Occipital lobe (tissue), 2 donors: ENCODE results near the gene C16orf92. TPM values are rescaled to one million over a fixed set of nuclear protein-coding genes. Genes with fewer than 3 reads are reported as not detected.
A peak's percentile ranks its signal among the peaks of the same experiment; 100 is the strongest.

Source experiments
- DNase-seq: peaks from one replicate; lab custom pipeline; 2025; lab: John Stamatoyannopoulos, UW
- total RNA-seq: library from RNA; depleted of rRNA; stranded (reverse); fragments of >200 nt; gene quantifications from one replicate; pipeline ENCODE4 v1.2.3, GENCODE V29; 2014

C16orf92 gene
- total RNA-seq, 1 donor from 2014 or later = not detected

DNA sequence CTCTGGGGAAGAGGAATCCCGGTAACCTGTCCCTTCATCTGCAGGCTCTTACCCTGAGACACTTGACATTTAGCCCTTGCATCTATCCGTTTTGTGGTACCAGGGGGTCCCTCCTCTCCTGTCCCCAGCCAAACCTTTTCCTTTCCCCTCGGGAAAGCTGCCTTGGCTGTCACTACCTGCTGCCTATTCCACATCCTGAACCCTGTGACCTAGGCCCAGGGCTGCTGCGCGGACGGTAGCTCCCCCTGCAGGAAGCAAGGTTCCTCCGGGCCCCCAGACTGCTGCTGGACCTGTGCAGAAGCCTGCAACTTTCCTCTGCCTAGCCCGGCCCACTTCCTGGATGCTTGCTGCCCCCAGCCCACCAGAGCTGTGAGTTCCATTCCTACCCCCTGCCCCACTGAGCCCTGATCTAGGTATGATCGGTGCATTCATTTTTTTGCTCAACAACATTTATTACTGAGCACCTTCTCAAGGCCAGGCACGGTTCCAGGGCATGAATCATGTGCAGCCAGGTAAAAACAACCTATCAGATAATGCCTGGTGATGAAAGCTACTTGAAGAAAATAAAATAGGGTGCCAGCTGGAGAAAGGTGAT is 32.1 kb downstream of the C16orf92 start:
- no peak for DNase-seq

- no peak for DNase-seq
Measured at GRCh38 chr16:30060346-30060745, 37.3 kb downstream of the C16orf92 start.

GRCh38 chr16:30060836-30061554 is 38.0 kb downstream of the C16orf92 start:
- no peak for DNase-seq

- DNase-seq = no peak
Measured at GRCh38 chr16:30063278-30063892, 40.4 kb downstream of the C16orf92 start.

DNA sequence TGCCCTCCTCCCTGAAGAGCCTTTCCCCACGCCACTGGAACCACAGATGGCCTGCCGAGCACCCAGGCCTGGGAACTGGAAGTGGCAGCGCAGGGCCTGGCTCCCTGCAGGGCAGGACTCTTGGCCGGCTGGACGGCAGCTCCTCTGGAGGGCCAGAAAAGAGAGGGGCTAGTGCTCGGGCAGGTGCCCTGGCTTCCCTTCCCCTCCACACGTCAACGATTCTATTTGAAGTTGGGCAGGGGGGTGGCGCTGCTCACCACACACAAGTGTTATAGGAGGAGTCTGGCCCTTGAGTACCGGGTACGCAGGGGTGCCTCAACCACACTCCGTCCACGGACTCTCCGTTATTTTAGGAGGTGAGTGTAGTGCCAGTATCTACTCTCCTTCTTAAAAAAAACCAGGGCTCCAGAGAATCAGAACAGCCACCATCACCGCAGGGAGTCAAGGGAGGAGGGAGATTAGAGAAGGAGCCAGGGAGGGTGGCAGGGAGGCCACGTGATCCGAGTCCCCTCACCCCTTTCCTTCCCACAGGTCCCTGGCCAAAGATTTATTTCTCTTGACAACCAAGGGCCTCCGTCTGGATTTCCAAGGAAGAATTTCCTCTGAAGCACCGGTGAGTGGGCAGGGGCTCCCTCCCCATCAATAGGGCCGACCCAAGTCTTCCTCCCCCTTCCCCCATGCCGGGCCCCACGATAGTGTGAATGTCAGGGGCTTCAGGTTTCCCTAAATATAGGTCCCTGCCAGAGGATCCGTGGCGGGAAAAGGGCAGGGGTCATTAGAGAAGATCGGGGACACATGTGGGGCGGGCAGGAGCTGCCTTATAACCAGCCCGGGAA is 41.1 kb downstream of the C16orf92 start:
- DNase-seq = peak; percentile 65

DNA sequence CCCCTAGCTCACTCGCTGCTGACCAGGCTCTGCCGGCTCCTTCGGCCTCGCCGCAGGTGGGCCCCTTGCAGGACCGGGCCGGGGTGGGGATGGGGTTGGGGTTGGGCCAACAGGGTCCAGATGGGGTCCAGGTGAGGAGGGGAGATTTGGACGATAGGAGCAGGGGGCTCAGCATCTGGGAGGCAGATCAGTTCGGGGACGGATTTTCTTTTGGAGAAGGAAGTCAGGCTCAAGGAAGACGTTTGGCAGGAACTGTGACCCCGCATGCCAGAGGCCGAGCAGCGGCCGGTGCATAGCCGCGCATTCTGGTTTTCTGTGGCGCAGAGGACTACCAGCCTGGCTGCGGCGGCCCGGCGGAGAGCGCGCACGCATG is 41.7 kb downstream of the C16orf92 start:
- DNase-seq = no peak

DNA sequence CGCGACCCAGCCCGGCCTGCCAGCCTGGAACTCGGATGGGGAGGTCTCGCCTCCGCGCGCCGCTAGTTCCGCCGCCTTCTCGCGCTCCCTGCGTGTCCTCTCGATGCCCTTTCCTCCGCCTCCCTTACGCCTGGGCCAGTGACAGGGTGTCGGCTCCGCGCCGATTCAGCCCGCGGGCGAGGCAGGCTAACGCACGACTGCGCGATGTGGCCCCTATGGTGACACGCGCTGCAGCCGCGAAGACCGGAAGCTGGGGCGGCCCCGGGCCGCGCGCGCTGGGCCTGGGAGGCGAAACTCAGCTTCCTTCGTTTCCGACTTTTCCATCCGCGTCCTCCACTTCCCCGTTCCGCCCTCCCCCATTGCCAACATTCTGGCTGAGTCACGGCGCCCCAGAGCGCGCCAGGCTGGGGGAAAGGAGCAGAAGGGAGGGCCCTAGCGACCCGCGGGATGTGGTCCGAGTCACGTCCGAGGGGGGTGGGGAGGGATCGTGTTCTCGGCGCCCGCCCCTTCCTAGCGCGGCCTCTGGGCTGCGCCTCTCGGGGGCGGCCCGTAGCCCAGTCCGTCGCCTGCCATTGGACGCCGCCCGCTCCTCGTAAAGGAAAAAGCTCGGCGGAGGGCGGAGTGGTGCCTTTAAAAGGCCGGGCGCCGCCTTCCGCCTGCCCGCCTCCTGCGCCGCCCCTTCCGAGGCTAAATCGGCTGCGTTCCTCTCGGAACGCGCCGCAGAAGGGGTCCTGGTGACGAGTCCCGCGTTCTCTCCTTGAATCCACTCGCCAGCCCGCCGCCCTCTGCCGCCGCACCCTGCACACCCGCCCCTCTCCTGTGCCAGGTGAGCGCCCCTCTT is 42.3 kb downstream of the C16orf92 start, which contains the start of gene ALDOA:
ALDOA (plus strand) TSS at position 659 of the 841 bp plus-strand sequence. CDS start 1,138 bp downstream, outside the sequence.
- peak; percentile 96 for DNase-seq

GRCh38 chr16:30065943-30066760 is 43.2 kb downstream of the C16orf92 start:
- peak; percentile 64 for DNase-seq

DNA sequence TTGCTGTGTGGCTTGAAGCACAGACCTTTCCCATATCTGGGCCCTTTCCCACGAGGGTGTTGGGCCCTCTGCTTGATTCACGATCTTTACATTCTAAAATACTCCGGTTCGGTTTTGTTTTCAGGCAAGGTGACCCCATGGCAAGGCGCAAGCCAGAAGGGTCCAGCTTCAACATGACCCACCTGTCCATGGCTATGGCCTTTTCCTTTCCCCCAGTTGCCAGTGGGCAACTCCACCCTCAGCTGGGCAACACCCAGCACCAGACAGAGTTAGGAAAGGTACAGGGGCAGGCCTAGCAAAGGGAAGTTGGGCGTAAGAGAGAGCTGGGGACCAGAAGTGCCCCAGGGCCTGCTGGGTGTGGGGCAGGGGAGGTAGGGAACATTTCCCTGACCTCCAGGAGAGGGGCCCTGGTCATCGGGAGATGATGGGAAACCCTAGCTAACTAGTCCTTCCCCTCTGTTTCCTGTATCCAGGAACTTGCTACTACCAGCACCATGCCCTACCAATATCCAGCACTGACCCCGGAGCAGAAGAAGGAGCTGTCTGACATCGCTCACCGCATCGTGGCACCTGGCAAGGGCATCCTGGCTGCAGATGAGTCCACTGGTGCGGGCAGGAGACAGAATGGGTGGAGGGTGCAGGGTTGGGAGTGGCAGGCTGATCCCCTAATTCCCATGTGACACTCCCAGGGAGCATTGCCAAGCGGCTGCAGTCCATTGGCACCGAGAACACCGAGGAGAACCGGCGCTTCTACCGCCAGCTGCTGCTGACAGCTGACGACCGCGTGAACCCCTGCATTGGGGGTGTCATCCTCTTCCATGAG is 44.0 kb downstream of the C16orf92 start:
- DNase-seq = no peak

- DNase-seq = no peak
Measured at GRCh38 chr16:30067584-30067916, 44.6 kb downstream of the C16orf92 start.

GRCh38 chr16:30068333-30068732 is 45.3 kb downstream of the C16orf92 start:
- no peak for DNase-seq

DNA sequence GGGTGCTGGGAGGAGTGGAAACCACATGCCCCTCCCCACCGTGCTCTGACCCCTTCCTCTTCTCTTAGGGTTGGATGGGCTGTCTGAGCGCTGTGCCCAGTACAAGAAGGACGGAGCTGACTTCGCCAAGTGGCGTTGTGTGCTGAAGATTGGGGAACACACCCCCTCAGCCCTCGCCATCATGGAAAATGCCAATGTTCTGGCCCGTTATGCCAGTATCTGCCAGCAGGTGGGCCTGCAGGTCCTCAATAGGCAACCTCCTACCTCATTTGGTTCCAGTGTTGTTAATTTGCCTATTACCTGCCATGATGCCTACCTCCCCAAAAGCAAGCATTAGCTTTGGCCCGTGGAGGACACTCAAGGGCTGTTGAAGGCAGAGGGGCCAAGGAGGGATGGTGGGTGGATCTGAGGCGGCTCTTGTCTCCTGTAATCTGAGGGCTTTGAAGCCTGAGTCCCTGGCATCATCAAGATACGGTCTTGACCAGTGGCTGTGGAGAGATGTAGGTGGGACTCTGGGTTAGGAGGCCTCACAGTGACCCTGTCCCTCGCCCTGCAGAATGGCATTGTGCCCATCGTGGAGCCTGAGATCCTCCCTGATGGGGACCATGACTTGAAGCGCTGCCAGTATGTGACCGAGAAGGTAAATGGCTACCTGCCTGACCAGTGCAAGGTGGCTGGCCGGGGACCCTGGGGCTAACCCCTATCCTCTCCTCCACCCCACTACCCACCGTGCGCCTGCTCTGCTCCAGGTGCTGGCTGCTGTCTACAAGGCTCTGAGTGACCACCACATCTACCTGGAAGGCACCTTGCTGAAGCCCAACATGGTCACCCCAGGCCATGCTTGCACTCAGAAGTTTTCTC is 46.0 kb downstream of the C16orf92 start:
- DNase-seq = no peak

DNA sequence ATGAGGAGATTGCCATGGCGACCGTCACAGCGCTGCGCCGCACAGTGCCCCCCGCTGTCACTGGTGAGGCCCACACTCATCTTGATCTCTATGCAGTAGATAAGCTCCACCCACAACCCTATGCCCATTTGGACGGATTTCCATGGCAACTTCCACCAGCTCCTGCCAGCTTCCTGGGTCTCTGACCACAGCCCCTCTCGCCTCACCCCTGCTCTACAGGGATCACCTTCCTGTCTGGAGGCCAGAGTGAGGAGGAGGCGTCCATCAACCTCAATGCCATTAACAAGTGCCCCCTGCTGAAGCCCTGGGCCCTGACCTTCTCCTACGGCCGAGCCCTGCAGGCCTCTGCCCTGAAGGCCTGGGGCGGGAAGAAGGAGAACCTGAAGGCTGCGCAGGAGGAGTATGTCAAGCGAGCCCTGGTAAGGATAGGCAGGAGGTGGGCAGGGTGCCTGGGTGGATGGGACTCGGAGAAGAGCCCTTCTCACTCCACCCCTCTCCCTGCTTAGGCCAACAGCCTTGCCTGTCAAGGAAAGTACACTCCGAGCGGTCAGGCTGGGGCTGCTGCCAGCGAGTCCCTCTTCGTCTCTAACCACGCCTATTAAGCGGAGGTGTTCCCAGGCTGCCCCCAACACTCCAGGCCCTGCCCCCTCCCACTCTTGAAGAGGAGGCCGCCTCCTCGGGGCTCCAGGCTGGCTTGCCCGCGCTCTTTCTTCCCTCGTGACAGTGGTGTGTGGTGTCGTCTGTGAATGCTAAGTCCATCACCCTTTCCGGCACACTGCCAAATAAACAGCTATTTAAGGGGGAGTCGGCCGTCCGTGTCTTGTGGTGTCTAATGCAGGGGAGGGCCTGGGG is 46.8 kb downstream of the C16orf92 start:
- DNase-seq = no peak

GRCh38 chr16:30070490-30070889 is 47.5 kb downstream of the C16orf92 start:
- DNase-seq = no peak
